ENCODE data around the gene TMEM184B.

Gene TMEM184B

GRCh38 chr22:38317995-38318715 is 45.3 kb upstream of the TMEM184B start:
- peak; percentile 72 for ATAC-seq
- TF ChIP-seq POU6F1 (CRISPR knock-in tag; IDR thresholded peaks at IDR 0.05; ENCODE audit: borderline replicate concordance, low read depth) (no peak), ISL1 (CRISPR knock-in tag; IDR thresholded peaks at IDR 0.05) (no peak), ZC3H10 (CRISPR knock-in tag; IDR thresholded peaks at IDR 0.05) (no peak), CREB5 (CRISPR knock-in tag; IDR thresholded peaks at IDR 0.05; ENCODE audit: low read depth) (no peak), TCF4 (CRISPR knock-in tag; IDR thresholded peaks at IDR 0.05; ENCODE audit: borderline replicate concordance) (no peak), ZNF70 (CRISPR knock-in tag; IDR thresholded peaks at IDR 0.05) (no peak), PATZ1 (CRISPR knock-in tag; IDR thresholded peaks at IDR 0.05; ENCODE audit: borderline replicate concordance) (no peak), ZFP3 (CRISPR knock-in tag; IDR thresholded peaks at IDR 0.05) (no peak), OSR1 (CRISPR knock-in tag; IDR thresholded peaks at IDR 0.05) (no peak), TOX (CRISPR knock-in tag; IDR thresholded peaks at IDR 0.05; ENCODE audit: borderline replicate concordance) (no peak), RARB (CRISPR knock-in tag; IDR thresholded peaks at IDR 0.05) (no peak), ZNF565 (CRISPR knock-in tag; conservative IDR thresholded peaks at IDR 0.05; ENCODE audit: low read depth) (no peak), ZNF8 (CRISPR knock-in tag; IDR thresholded peaks at IDR 0.05) (no peak), ARNTL (CRISPR knock-in tag; IDR thresholded peaks at IDR 0.05; ENCODE audit: borderline replicate concordance, low read depth) (no peak), SNAI2 (CRISPR knock-in tag; IDR thresholded peaks at IDR 0.05) (no peak), ZFP30 (CRISPR knock-in tag; IDR thresholded peaks at IDR 0.05) (no peak), PPARA (CRISPR knock-in tag; IDR thresholded peaks at IDR 0.05; ENCODE audit: borderline replicate concordance) (no peak), BACH2 (CRISPR knock-in tag; IDR thresholded peaks at IDR 0.05; ENCODE audit: borderline replicate concordance) (no peak)
- TF ChIP-seq, protein P1, sequence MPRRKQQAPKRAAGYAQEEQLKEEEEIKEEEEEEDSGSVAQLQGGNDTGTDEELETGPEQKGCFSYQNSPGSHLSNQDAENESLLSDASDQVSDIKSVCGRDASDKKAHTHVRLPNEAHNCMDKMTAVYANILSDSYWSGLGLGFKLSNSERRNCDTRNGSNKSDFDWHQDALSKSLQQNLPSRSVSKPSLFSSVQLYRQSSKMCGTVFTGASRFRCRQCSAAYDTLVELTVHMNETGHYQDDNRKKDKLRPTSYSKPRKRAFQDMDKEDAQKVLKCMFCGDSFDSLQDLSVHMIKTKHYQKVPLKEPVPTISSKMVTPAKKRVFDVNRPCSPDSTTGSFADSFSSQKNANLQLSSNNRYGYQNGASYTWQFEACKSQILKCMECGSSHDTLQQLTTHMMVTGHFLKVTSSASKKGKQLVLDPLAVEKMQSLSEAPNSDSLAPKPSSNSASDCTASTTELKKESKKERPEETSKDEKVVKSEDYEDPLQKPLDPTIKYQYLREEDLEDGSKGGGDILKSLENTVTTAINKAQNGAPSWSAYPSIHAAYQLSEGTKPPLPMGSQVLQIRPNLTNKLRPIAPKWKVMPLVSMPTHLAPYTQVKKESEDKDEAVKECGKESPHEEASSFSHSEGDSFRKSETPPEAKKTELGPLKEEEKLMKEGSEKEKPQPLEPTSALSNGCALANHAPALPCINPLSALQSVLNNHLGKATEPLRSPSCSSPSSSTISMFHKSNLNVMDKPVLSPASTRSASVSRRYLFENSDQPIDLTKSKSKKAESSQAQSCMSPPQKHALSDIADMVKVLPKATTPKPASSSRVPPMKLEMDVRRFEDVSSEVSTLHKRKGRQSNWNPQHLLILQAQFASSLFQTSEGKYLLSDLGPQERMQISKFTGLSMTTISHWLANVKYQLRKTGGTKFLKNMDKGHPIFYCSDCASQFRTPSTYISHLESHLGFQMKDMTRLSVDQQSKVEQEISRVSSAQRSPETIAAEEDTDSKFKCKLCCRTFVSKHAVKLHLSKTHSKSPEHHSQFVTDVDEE (CRISPR knock-in tag; IDR thresholded peaks at IDR 0.05), result no peak
- TF ChIP-seq, protein P2, sequence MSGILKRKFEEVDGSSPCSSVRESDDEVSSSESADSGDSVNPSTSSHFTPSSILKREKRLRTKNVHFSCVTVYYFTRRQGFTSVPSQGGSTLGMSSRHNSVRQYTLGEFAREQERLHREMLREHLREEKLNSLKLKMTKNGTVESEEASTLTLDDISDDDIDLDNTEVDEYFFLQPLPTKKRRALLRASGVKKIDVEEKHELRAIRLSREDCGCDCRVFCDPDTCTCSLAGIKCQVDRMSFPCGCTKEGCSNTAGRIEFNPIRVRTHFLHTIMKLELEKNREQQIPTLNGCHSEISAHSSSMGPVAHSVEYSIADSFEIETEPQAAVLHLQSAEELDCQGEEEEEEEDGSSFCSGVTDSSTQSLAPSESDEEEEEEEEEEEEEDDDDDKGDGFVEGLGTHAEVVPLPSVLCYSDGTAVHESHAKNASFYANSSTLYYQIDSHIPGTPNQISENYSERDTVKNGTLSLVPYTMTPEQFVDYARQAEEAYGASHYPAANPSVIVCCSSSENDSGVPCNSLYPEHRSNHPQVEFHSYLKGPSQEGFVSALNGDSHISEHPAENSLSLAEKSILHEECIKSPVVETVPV (CRISPR knock-in tag; IDR thresholded peaks at IDR 0.05), result no peak

GRCh38 chr22:38317122-38317994 is 44.5 kb upstream of the TMEM184B start, which contains the start of gene CSNK1E:
CSNK1E (minus strand) TSS chr22:38317433; CDS start chr22:38314157, 3,276 bp downstream.
- TF ChIP-seq, protein P2 (CRISPR knock-in tag; IDR thresholded peaks at IDR 0.05), result no peak
- TF ChIP-seq ZFP3 (CRISPR knock-in tag; IDR thresholded peaks at IDR 0.05) (no peak), SNAI2 (CRISPR knock-in tag; IDR thresholded peaks at IDR 0.05) (no peak), ZNF8 (CRISPR knock-in tag; IDR thresholded peaks at IDR 0.05) (no peak), CREB5 (CRISPR knock-in tag; IDR thresholded peaks at IDR 0.05; ENCODE audit: low read depth) (no peak)
- peak; percentile 40 for ATAC-seq
